ENCODE data around the gene RNASEL. TPM values are rescaled to one million over a fixed set of nuclear protein-coding genes. Genes with fewer than 3 reads are reported as not detected.

Gene RNASEL
- total and polyA plus RNA-seq, 4 donors, result 3.7 to 14.8 (median 9.0) TPM

GRCh38 chr1:182527680-182528079, 61.4 kb downstream of the RNASEL start:
- no peaks in the 10 kb centered on the region for H3K4me1 ChIP-seq (ENCODE audit: control insufficient read depth in 5 of 5, insufficient read depth in 5 of 5, low read length in 5 of 5)
- H3K4me3 ChIP-seq, result no peak overlapping the region
- no peaks in the 10 kb centered on the region for H3K36me3 ChIP-seq (ENCODE audit: control insufficient read depth in 4 of 4, insufficient read depth in 4 of 4, low read length in 4 of 4)
- no peak overlapping the region for H3K27ac ChIP-seq (ENCODE audit: low read depth in 1 of 2, low read length in 1 of 2)
- no peak for ATAC-seq (ENCODE audit: insufficient read depth, low FRiP score)
- DNase-seq, result no peak
- TF ChIP-seq CTCF (IDR thresholded peaks at IDR 0.05; ENCODE audit: control extremely low read depth, extremely low read depth), result no peak
- H3K9me3 ChIP-seq (ENCODE audit: control insufficient read depth in 4 of 4, insufficient read depth in 3 of 4, low read length in 3 of 4), result peaks cover 0 to 6% (median 3%) of the 10 kb centered on the region in 4 donors
- no peak overlapping the region for H3K9ac ChIP-seq (ENCODE audit: insufficient read depth in 1 of 2, low read length in 2 of 2)
- H3K27me3 ChIP-seq (ENCODE audit: control insufficient read depth in 3 of 3, insufficient read depth in 3 of 3, low read length in 2 of 3), result no peaks in the 10 kb centered on the region
- WGBS, 2 donors, result 90 to 93% methylated on average over 2 of the region's 2 CpGs

GRCh38 chr1:182525342-182525741, 63.7 kb downstream of the RNASEL start:
- H3K4me3 ChIP-seq, result no peak overlapping the region
- TF ChIP-seq CTCF (IDR thresholded peaks at IDR 0.05; ENCODE audit: control extremely low read depth, extremely low read depth), result no peak
- H3K36me3 ChIP-seq (ENCODE audit: control insufficient read depth in 4 of 4, insufficient read depth in 4 of 4, low read length in 4 of 4), result no peaks in the 10 kb centered on the region
- peaks cover 0 to 6% (median 3%) of the 10 kb centered on the region in 4 donors for H3K9me3 ChIP-seq (ENCODE audit: control insufficient read depth in 4 of 4, insufficient read depth in 3 of 4, low read length in 3 of 4)
- DNase-seq (no peak), ATAC-seq (ENCODE audit: insufficient read depth, low FRiP score) (no peak)
- no peaks in the 10 kb centered on the region for H3K4me1 ChIP-seq (ENCODE audit: control insufficient read depth in 5 of 5, insufficient read depth in 5 of 5, low read length in 5 of 5)
- H3K9ac ChIP-seq (ENCODE audit: insufficient read depth in 1 of 2, low read length in 2 of 2), result no peak overlapping the region
- H3K27ac ChIP-seq (ENCODE audit: low read depth in 1 of 2, low read length in 1 of 2), result no peak overlapping the region
- no peaks in the 10 kb centered on the region for H3K27me3 ChIP-seq (ENCODE audit: control insufficient read depth in 3 of 3, insufficient read depth in 3 of 3, low read length in 2 of 3)

Small RNA genes within 50 kb of the gene (small RNA-seq; reads per million reads assigned to genes)
- not detected for gene RF00017 (ENCODE audit: low replicate concordance)

Other genes starting within 250 kb of the RNASEL start
- 1,000 to 10,000 TPM in 1 of 2 donors, 100 to 1,000 TPM in 1; 754 to 1,619 TPM for gene GLUL, start 197.5 kb downstream of the RNASEL start, total RNA-seq
- gene GLUL, start 197.5 kb downstream of the RNASEL start, polyA plus RNA-seq, result 1,000 to 10,000 TPM in 1 of 2 donors, 100 to 1,000 TPM in 1; 209 to 2,889 TPM
- gene TEDDM1, start 188.6 kb downstream of the RNASEL start, total RNA-seq, result not detected
- not detected for gene TEDDM1, start 188.6 kb downstream of the RNASEL start, polyA plus RNA-seq
- gene RGSL1, start 139.1 kb downstream of the RNASEL start, total RNA-seq, result not detected
- gene RGSL1, start 139.1 kb downstream of the RNASEL start, polyA plus RNA-seq, result under 1 TPM in 1 of 2 donors, not detected in 1; 0.13 TPM
- 10 to 100 TPM; 12.3 to 13.6 TPM for gene RGS16, start 15.1 kb upstream of the RNASEL start, total RNA-seq
- 10 to 100 TPM; 16.4 to 26.6 TPM for gene RGS16, start 15.1 kb upstream of the RNASEL start, polyA plus RNA-seq
- gene RGS8, start 95.3 kb upstream of the RNASEL start, total RNA-seq, result under 1 TPM in 1 of 2 donors, not detected in 1; 0.03 TPM
- under 1 TPM; 0.02 TPM for gene RGS8, start 95.3 kb upstream of the RNASEL start, polyA plus RNA-seq
- 100 to 1,000 TPM in 1 of 2 donors, 10 to 100 TPM in 1; 36.0 to 116 TPM for gene NPL, start 200.5 kb upstream of the RNASEL start, total RNA-seq
- gene NPL, start 200.5 kb upstream of the RNASEL start, polyA plus RNA-seq, result 10 to 100 TPM; 31.9 to 78.6 TPM

Measured in lung (tissue), 13 donors.